Panc1 (cell line): ENCODE data around the gene BEGAIN.

Experiments used
- CTCF ChIP-seq: fragments of 450-650 bp; IDR thresholded peaks from 2 replicates; pipeline ENCODE4 v1.5.1; 2017; ENCODE audit warnings: mild to moderate bottlenecking
- POLR2AphosphoS5 ChIP-seq: IDR thresholded peaks from 2 replicates; pipeline ENCODE4 v1.6.1; 2012; ENCODE audit warnings: mild to moderate bottlenecking, low read depth, low read length, moderate library complexity
- REST ChIP-seq, 2 experiments: IDR thresholded peaks; 2 replicates each; pipeline ENCODE4 v1.6.1; 2011 to 2012; ENCODE audit warnings: low read depth in 2 of 2, control low read depth in 1 of 2, low read length in 1 of 2, mild to moderate bottlenecking in 1 of 2, moderate library complexity in 1 of 2; ENCODE audit not compliant: insufficient read depth in 1 of 2

- TF ChIP-seq CTCF (no peak), REST (IDR thresholded peaks at IDR 0.05; ENCODE audit: insufficient read depth in 1 of 2, low read depth in 2 of 2, low read length in 1 of 2) (no peak), POLR2AphosphoS5 (no peak)
Observed at GRCh38 chr14:100536121-100536510, 51.1 kb downstream of the BEGAIN start.
